SJSA1 (cell line): ENCODE measurements around the gene LRRC3. TPM values are rescaled to one million over a fixed set of nuclear protein-coding genes. Genes with fewer than 3 reads are reported as not detected.
"Not testable (repeated sequence)": the region's sequence is repeated elsewhere in the genome, so short reads cannot be mapped to it uniquely, and the experiment has no call there.

Experiments
- DNase-seq, 2 experiments: peaks; one replicate each; pipeline ENCODE4 v3.0.0-alpha.2; 2015 to 2020; ENCODE audit warnings: low spot score in 2 of 2, low read depth in 1 of 2
- H3K27ac ChIP-seq: fragments of 250-450 bp; sonication (Bioruptor Pico); 2 replicates; pipeline ENCODE4 v1.5.1; 2020; ENCODE audit warnings: mild to moderate bottlenecking, moderate library complexity
- H3K27me3 ChIP-seq: fragments of 250-450 bp; sonication (Bioruptor Pico); replicated peaks from 2 replicates; pipeline ENCODE4 v1.5.1; 2020; ENCODE audit warnings: mild to moderate bottlenecking, moderate library complexity
- H3K36me3 ChIP-seq: fragments of 250-450 bp; sonication (Bioruptor Pico); 2 replicates; pipeline ENCODE4 v1.5.1; 2020; ENCODE audit warnings: mild to moderate bottlenecking
- H3K4me1 ChIP-seq: fragments of 250-450 bp; sonication (Bioruptor Pico); replicated peaks from 2 replicates; pipeline ENCODE4 v1.6.1; 2021; ENCODE audit warnings: mild to moderate bottlenecking
- H3K4me3 ChIP-seq: fragments of 250-450 bp; sonication (Bioruptor Pico); 2 replicates; pipeline ENCODE4 v1.5.1; 2020; ENCODE audit warnings: mild to moderate bottlenecking
- H3K9me3 ChIP-seq: fragments of 250-450 bp; sonication (Bioruptor Pico); replicated peaks from 2 replicates; pipeline ENCODE4 v1.5.1; 2020; ENCODE audit warnings: mild to moderate bottlenecking
- total RNA-seq: library from RNA; depleted of rRNA; stranded (reverse); fragments of >200 nt; shearing (Covaris generic); gene quantifications from 2 replicates; pipeline ENCODE4 v1.2.3, GENCODE V29; 2014

LRRC3 gene
- total RNA-seq, 1 experiment from 2014 or later, result 3.0 TPM

DNA sequence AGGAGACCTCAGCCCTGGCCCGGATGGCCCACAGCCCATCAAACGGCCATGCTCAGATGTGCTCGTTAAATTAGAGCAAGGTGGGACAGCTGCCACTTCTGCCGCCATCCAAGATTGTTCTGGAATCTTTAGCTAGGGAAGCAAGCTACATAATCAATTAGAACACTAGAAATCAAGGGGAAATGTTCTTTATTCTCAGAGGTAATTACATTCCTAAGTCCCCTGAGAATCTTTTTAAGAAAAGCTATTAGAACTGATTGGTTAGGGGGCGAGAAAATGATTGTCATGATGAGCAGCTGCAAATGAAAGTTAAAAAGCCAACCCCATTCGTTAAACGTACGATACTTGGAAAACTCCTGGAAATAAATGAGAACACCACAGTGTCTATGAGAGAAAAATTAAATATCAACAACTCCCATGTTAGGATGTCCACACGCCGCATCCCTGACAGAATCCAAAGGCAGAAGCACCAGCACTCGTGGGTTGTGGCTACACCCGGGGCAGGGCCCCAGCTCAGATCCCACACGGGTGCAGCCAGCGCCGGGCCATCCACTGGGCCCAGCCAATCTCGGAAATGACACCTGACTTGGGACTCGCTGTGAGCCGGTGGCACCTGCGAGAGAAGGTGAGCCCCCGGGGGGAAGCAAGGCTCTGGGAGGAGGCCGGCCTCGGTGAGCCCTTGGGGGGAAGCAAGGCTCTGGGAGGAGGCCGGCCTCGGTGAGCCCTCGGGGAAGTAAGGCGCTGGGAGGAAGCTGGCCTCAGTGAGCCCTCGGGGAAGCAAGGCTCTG is 47.1 kb downstream of the LRRC3 start:
- H3K27me3 ChIP-seq, result no peaks in the 10 kb centered on the region; the same call in 1 of the 2 replicates
- no peak overlapping the region for H3K4me3 ChIP-seq
- no peaks in the 10 kb centered on the region for H3K36me3 ChIP-seq
- no peaks in the 10 kb centered on the region for H3K4me1 ChIP-seq
- DNase-seq, result no peak
- H3K9me3 ChIP-seq, result no peaks in the 10 kb centered on the region
- no peak overlapping the region for H3K27ac ChIP-seq

- H3K27ac ChIP-seq, H3K4me1 ChIP-seq, H3K36me3 ChIP-seq, H3K4me3 ChIP-seq, H3K9me3 ChIP-seq, H3K27me3 ChIP-seq, DNase-seq: not testable (repeated sequence)
These were observed 47.9 kb downstream of the LRRC3 start for GRCh38 chr21:44503006-44503889.

- no peaks in the 10 kb centered on the region for H3K36me3 ChIP-seq
- DNase-seq, result no peak
- H3K27me3 ChIP-seq, result no peaks in the 10 kb centered on the region; the same call in 1 of the 2 replicates
These were observed 48.6 kb downstream of the LRRC3 start for GRCh38 chr21:44503901-44504399.

GRCh38 chr21:44505673-44506278 is 50.5 kb downstream of the LRRC3 start:
- no peaks in the 10 kb centered on the region for H3K4me1 ChIP-seq
- no peak overlapping the region for H3K4me3 ChIP-seq
- no peaks in the 10 kb centered on the region for H3K36me3 ChIP-seq
- H3K27ac ChIP-seq, result no peak overlapping the region
- no peaks in the 10 kb centered on the region; the same call in 1 of the 2 replicates for H3K27me3 ChIP-seq
- no peak for DNase-seq
- H3K9me3 ChIP-seq, result no peaks in the 10 kb centered on the region

More at GRCh38 chr21:44503901-44504399, 48.6 kb downstream of the LRRC3 start:
- H3K27ac ChIP-seq, result no peak overlapping the region
- H3K4me1 ChIP-seq, result no peaks in the 10 kb centered on the region
- H3K9me3 ChIP-seq, result no peaks in the 10 kb centered on the region
- H3K4me3 ChIP-seq, result no peak overlapping the region

GRCh38 chr21:44506279-44507255 is 51.3 kb downstream of the LRRC3 start:
- DNase-seq, result no peak
- Histone ChIP-seq H3K4me1 (no peaks in the 10 kb centered on the region), H3K27me3 (no peaks in the 10 kb centered on the region; the same call in 1 of the 2 replicates), H3K9me3 (no peaks in the 10 kb centered on the region), H3K36me3 (no peaks in the 10 kb centered on the region), H3K4me3 (no peak overlapping the region), H3K27ac (no peak overlapping the region)

DNA sequence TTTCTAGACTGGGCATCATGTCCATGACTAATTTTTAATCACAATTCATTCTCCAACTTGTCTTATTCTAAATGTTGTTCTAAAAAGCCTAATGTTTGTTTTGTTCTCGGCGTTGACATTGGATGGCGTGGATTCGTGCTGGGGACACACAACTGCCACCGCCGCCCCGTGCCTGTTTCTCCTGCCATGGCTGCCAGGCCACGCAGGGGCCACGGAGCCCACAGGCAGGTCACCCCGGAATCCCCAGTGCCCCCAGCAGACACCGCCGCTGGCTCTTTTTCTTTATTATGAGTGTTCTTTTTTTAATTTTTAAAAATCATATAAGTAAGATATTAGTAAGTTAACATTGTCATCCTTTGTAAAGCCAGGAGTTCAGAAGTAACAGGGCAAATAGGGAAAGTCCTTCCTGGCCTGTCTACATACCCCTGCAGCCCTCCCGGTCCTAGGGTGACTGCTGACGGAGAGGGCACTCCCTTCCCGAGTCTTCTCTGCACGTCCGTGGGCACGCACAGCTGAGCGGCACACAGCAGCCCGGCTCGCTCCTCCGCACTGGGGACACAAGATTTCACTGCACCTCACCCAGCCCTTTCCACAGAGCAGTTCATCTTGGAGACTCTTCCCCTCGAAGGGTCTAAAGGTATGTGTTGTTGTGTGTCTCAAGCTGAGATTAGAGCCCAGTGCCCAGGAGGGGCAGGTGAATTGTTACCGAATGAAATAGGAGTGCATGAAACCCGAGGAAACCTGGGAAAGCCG is 52.5 kb downstream of the LRRC3 start:
- DNase-seq, result no peak
- Histone ChIP-seq H3K9me3 (no peaks in the 10 kb centered on the region), H3K36me3 (no peaks in the 10 kb centered on the region), H3K27ac (no peak overlapping the region), H3K27me3 (no peaks in the 10 kb centered on the region; the same call in 1 of the 2 replicates), H3K4me1 (no peaks in the 10 kb centered on the region), H3K4me3 (no peak overlapping the region)

DNA sequence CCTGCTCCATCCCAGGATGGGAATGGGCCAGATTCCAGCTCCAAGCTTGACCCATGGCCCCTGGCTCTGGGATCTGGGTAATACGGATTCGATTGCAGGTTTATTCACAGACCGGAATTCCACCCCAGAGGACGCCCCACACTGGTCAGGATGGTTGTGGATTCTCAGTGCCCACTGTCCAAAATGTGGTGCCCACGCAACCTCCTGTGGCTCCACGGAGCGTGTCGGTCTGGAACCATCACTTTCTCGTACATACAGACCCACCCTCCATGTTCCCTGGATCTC is 53.1 kb downstream of the LRRC3 start:
- no peak for DNase-seq
- Histone ChIP-seq H3K4me1 (no peaks in the 10 kb centered on the region), H3K4me3 (no peak overlapping the region), H3K27me3 (no peaks in the 10 kb centered on the region; the same call in 1 of the 2 replicates), H3K36me3 (no peaks in the 10 kb centered on the region), H3K27ac (no peak overlapping the region), H3K9me3 (no peaks in the 10 kb centered on the region)

GRCh38 chr21:44508711-44509445 is 53.6 kb downstream of the LRRC3 start:
- H3K9me3 ChIP-seq, result no peaks in the 10 kb centered on the region
- H3K27ac ChIP-seq, result no peak overlapping the region
- H3K4me3 ChIP-seq, result no peak overlapping the region
- H3K36me3 ChIP-seq, result no peaks in the 10 kb centered on the region
- no peak for DNase-seq
- H3K27me3 ChIP-seq, result no peaks in the 10 kb centered on the region; the same call in 1 of the 2 replicates
- H3K4me1 ChIP-seq, result no peaks in the 10 kb centered on the region

- Histone ChIP-seq H3K27me3 (no peaks in the 10 kb centered on the region; the same call in 1 of the 2 replicates), H3K4me1 (no peaks in the 10 kb centered on the region), H3K9me3 (no peaks in the 10 kb centered on the region), H3K36me3 (no peaks in the 10 kb centered on the region), H3K27ac (no peak overlapping the region), H3K4me3 (no peak overlapping the region)
- no peak for DNase-seq
These were observed 54.2 kb downstream of the LRRC3 start for GRCh38 chr21:44509539-44509938.

GRCh38 chr21:44510109-44510507 is 54.8 kb downstream of the LRRC3 start:
- Histone ChIP-seq H3K27me3 (no peaks in the 10 kb centered on the region; the same call in 1 of the 2 replicates), H3K9me3 (no peaks in the 10 kb centered on the region), H3K4me3 (no peak overlapping the region), H3K27ac (no peak overlapping the region), H3K36me3 (no peaks in the 10 kb centered on the region), H3K4me1 (no peaks in the 10 kb centered on the region)
- DNase-seq, result no peak

- peak in 1 of 2 experiments; percentile 23 for DNase-seq
- no peaks in the 10 kb centered on the region for H3K9me3 ChIP-seq
- H3K27me3 ChIP-seq, result no peaks in the 10 kb centered on the region; the same call in 1 of the 2 replicates
- no peaks in the 10 kb centered on the region for H3K36me3 ChIP-seq
- no peak overlapping the region for H3K27ac ChIP-seq
- no peaks in the 10 kb centered on the region for H3K4me1 ChIP-seq
- no peak overlapping the region for H3K4me3 ChIP-seq
These were observed 55.4 kb downstream of the LRRC3 start for GRCh38 chr21:44510508-44511218.
